ENCODE results near the gene FGD3.

The FGD3 gene

DNA sequence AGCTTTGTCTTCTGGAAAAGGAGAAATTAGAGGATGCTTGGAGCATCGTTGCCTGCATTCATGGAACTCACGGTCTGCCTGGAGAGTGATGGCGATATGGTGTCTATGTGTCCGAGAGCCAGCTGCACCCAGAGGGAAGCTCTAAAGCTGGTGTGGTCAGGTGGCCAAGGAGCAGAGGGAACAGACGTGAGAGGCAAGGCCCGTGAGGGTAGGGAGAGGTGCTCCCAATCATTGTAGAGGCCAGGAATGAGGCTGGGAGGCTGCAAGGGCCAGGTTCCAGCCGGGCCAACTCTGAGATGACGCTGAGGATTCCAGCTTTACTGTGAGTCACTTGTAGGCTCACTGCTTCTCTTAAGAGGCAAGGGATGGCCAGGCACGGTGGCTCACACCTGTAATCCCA is 7.6 kb downstream of the FGD3 start:
- DNase-seq: no peak

- DNase-seq: no peak
Observed at GRCh38 chr9:92960561-92961290, 13.4 kb downstream of the FGD3 start.

DNA sequence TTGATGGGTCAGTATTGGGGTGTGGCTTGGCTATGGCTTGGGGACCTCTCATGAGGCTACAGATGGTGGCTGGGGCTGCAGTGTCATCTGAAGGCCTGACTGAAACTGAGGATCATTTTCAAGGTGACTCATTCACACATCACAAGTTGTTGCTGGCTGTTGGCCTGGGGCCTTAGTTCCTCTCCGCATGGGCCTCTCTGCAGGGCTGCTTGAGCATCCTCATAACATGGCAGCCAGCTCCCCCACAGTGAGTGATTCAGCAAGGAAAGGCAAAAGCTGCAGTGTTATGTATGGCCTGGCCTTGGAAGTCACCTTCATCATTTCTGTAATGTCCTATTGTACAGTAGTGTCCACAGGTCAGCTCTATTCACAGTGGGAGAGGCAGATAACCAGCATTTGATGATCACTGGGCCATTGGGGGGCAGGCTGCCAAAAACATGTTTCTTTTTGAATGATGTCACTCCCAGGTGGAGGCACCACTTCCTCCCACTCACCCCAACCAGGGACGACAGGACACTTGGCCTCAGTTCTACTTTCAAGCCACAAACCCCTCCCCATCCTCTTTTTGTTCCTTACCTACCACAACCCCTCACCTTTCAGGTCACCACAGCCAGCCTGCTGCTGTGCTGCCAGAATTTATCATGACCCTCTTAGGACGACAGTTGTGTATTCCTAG is 14.4 kb downstream of the FGD3 start:
- no peak for DNase-seq

DNA sequence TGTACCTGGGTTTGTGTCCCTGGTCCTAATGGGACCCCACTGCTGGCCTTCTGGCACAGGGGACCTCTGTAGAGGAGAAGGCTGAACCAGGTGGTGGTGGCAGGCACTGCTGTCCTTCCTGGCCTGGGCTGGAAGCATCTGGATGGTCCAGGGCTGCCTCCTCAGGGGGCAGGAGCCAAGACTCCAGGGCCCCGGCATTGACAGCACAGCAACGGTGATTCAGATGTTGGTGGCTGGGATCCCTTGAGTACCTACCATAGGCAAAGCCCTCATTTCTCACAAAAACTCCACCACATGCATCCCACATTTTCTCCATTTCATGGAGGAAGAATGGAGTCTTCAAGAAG is 15.0 kb downstream of the FGD3 start:
- DNase-seq: no peak

- DNase-seq: no peak
Observed at GRCh38 chr9:92962846-92963245, 15.5 kb downstream of the FGD3 start.

DNA sequence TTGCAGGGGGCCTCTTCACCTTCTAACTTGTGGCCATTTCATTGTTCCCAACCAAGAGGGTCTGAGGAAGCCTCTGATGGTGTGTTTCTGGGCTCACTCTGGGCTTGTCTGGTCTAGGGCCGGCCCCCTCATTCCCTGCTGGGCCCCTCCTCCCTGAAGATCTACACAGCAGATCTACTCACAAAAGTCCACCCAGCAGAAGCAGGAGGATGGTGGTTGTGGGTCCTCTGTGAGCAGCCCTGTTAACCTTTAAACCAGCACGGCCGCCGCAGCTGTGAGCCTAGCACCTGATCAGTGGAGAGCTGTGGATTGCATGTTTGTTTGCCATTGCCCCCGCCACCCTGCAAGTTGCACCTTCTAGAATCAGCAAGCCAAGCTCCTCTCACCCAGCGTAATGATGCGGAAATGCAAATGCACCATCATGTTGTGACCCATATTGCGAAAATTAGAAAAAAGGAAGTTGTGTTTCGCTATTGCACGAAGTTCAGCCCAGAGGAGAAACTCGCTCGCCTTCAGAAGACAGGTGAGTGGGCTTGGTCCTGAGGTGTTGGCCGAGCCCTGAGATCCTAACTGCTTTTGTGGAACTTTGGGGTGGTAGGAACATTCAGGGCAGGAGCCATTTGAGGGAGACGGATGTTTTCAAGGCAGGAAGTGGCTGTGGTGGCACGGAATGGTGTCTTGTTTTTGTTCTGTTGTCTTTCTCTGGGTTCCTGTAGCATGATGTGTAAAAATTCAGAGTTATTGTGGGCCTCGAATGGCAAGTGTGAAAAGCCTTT is 16.7 kb downstream of the FGD3 start:
- no peak for DNase-seq

DNA sequence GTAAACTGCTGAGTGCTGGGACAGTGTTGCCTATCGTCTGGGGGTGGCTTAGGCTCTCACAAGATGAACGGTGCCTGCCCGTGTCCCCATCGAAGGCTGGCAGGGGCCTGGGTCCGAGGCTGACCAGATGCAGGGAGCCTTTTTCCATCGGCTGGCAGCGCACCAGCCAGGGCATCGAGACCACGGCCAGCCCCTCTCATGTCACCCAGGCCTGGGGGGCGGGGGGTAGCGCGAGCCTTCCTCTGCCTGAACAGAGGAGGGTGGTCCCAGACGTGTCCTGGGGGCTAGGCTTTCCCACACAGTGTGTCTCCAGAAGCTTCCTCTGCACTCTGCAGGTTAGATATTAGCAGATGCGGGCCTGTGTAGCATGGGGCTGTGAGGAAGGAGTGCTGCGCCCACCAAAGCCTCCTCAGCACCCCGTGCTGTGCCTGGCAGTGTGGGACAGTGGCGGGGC is 17.3 kb downstream of the FGD3 start:
- no peak for DNase-seq

- DNase-seq: no peak
Observed at GRCh38 chr9:92965061-92965758, 17.9 kb downstream of the FGD3 start.

DNA sequence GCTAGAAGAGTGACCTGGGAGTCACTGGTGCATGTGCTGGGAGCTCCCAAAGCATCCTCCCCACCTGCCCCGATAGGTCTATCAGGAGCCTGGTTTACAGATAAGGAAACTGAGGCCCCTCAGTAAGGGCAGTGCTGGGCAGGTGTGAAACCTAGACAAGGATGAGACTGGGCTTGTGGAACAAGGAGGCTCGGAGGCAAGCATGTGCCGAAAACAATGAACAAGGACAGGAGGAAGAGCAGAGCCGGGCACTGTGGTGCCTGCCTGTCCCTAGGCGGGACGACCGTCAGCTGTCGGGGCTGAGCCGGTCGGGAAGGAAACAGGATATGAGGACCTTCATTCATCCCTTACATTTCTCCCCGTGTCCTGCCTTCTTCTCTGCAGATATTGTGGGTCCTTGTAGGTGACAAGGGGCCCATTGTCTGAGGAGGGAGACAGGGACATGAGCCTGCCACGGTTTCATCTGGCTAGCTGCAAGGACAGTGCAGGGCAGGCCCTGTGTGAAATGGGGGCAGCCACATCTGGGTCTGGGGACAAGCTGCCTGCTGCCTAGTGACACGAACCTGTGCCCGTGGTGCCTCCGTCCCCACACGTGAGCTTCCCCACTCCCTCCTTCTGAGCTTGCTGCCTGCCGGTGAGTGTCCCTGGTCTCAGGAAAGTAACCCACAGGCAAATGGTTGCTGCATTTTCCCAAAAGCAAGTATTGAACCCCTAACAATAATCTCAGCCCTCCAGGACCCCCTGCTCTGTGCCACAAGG is 18.6 kb downstream of the FGD3 start:
- DNase-seq: no peak

- DNase-seq: no peak
Observed at GRCh38 chr9:92966518-92966800, 19.1 kb downstream of the FGD3 start.

GRCh38 chr9:92968081-92968480 is 20.8 kb downstream of the FGD3 start:
- DNase-seq: no peak

DNA sequence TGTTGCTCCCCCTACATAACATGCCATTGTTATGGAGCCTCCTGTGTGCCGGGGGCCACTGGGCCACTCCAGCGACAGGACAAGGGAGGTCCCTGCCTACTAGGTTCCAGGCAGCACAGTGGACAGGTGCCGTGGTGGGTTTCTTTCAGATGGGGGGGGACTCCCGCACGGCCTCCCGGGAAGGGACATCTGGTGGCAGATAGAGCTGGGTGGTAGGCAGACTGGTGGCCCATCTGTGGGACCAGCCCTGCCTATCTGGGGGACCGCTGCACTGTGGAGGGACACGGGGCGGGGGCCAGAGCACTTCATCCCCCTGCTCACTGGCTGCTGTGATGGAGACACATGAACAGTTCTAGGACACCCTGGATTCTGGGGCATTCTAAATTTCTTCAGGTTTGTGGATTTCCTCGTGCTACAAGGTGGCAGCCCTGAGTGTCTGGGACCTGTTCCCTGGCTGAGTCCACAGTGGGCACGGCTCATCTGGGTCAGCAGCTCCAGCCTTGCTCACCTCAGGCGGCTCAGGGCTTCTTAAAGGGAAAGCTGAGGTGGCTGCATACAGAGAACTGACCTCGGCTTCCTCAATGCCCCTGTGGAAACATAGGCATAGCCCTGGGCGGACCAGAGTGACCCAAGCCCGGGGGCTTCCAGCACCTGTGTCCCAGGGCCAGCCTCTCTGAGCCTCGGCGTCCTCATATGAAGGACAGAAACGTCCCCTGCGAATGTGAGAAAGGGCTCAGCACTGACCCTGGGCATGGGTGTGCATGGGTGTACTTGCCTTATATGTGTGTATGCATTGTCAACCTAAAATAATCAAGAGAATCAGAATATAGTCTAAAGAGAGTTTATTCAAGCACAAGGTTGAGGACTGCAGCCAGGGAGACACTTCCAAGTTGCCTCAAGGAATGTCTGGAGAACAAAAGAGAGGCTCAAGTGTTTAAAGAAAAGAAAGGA is 22.5 kb downstream of the FGD3 start:
- DNase-seq: no peak

DNA sequence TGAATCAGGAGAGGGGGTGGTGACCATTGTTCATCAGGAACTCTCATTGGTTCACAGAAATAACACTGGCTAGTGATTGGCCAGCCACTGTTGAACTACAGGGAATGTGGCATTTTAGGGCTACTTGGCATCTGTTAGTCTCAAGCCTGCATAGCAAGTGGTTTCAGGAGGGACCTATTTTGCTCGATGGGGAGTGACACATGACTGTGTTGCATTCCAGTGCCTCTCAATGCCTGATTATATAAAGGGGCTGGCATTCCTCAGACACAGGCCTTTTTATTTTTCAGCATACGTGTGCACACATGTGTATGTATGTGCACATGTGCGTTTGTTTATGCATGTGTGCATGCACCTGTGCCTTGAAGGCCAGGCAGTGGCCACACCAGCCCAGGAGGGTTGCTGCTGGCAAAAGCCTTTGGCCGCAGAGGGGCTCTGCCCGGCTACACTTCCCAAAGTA is 23.2 kb downstream of the FGD3 start:
- no peak for DNase-seq

GRCh38 chr9:92971121-92971520 is 23.8 kb downstream of the FGD3 start:
- no peak for DNase-seq

GRCh38 chr9:92971776-92972175 is 24.5 kb downstream of the FGD3 start:
- DNase-seq: no peak

GRCh38 chr9:92973700-92974099 is 26.4 kb downstream of the FGD3 start:
- no peak for DNase-seq

DNA sequence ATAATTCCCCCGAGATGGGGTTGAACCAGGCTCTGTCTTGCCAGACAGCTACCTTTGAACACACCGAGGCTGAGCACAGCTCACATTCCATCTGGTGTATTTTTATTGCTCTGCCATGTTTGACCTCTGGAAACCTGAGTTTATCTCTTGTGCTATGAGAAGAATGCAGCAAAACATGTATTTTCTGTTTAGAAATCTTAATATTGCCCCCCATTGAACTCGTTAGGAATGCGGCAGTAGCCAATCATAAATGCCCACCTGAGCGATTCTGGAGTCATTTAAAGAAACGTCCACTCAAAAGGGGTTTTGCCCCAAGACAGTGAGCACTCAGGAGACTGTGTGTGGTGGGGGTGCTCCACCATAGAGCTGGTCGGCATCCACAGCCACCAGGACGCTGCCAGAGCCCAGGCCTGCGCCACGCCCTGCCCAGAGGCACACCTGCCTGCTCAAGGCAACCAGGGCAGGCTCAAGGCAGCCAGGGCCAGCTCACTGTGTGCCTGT is 26.9 kb downstream of the FGD3 start:
- DNase-seq: no peak

GRCh38 chr9:92974761-92975755 is 27.7 kb downstream of the FGD3 start:
- DNase-seq: no peak

DNA sequence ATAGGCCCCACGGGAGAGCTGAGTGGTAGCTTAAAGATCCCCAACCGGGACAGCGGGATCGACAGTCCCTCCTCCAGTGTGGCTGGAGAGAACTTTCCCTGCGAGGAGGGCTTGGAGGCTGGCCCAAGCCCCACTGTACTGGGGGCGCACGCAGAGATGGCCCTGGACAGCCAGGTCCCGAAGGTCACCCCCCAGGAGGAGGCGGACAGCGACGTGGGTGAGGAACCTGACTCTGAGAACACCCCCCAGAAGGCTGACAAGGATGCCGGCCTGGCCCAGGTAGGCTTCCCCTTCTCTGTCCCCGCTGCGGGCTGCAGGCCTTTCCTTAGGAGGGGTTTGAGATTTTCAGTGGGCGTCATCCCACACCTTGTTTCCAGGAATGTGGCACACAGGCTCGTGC is 29.1 kb downstream of the FGD3 start:
- DNase-seq: no peak

DNA sequence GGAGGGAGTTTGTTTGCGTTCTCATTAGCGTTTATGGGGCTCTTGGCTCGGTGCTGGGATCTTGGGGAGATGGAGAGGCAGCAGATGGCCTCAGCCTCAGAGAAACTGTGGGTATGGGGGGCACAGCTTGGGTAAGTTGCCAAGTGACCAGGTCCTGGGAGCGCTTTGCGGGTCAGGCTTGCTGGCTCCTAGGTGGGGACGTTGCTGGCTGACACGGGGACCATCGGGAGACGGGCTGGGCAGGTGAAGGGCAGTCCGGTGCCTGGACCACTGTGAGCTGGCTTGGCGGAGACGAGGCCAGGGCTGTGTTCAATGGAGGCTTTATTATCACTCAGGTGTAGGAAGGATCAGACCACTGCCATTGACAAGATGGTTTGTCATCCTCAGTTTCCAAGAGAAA is 30.0 kb downstream of the FGD3 start:
- DNase-seq: no peak

Measured in NCI-H510A treated with DMSO at 0.1 percent for 48 hours (cell line).